ENCODE data around the gene SPTBN5. TPM values are rescaled to one million over a fixed set of nuclear protein-coding genes. Genes with fewer than 3 reads are reported as not detected.
A peak's percentile ranks its signal among the peaks of the same experiment; 100 is the strongest.

Gene SPTBN5
- total RNA-seq, 2 donors from 2014 or later: 2.0 to 2.8 TPM

GRCh38 chr15:41927536-41927935 lies 33.7 kb upstream of the SPTBN5 start:
- 89 to 100% methylated on average over 3 of the region's 3 CpGs for WGBS, 2 experiments (ENCODE audit: insufficient coverage in 1 of 2, insufficient read length in 1 of 2)
- Mint-ChIP-seq H3K9me3 (no peaks in the 10 kb centered on the region), H3K4me1 (peaks cover 27% of the 10 kb centered on the region), H3K27me3 (ENCODE audit: insufficient read depth) (no peaks in the 10 kb centered on the region), H3K4me3 (no peak overlapping the region), H3K27ac (no peak overlapping the region), H3K36me3 (ENCODE audit: low read depth) (peaks cover 12% of the 10 kb centered on the region)
- no peaks in the 10 kb centered on the region for H3K9me3 ChIP-seq (ENCODE audit: control insufficient read depth, low read length)
- H3K4me1 ChIP-seq (ENCODE audit: control insufficient read depth, insufficient read depth, low read length): peaks cover 8% of the 10 kb centered on the region
- H3K4me3 ChIP-seq (ENCODE audit: low read length): no peak overlapping the region
- DNase-seq: no peak
- H3K27me3 ChIP-seq (ENCODE audit: control insufficient read depth, insufficient read depth, low read length, poor library complexity, severe bottlenecking): no peaks in the 10 kb centered on the region
- no peak overlapping the region for H3K9ac ChIP-seq (ENCODE audit: extremely low read depth, low read length, poor library complexity, severe bottlenecking)
- no peak for TF ChIP-seq CTCF (conservative IDR thresholded peaks at IDR 0.05)
- H3K27ac ChIP-seq (ENCODE audit: low read depth, low read length): no peak overlapping the region
- peaks cover 15% of the 10 kb centered on the region for H3K36me3 ChIP-seq (ENCODE audit: control insufficient read depth, insufficient read depth, low read length)

- Histone ChIP-seq H3K4me3 (ENCODE audit: low read length) (no peak overlapping the region), H3K9me3 (ENCODE audit: control insufficient read depth, low read length) (no peaks in the 10 kb centered on the region), H3K4me1 (ENCODE audit: control insufficient read depth, insufficient read depth, low read length) (peaks cover 12% of the 10 kb centered on the region), H3K36me3 (ENCODE audit: control insufficient read depth, insufficient read depth, low read length) (peaks cover 15% of the 10 kb centered on the region), H3K27ac (ENCODE audit: low read depth, low read length) (no peak overlapping the region), H3K9ac (ENCODE audit: extremely low read depth, low read length, poor library complexity, severe bottlenecking) (no peak overlapping the region), H3K27me3 (ENCODE audit: control insufficient read depth, insufficient read depth, low read length, poor library complexity, severe bottlenecking) (no peaks in the 10 kb centered on the region)
- Mint-ChIP-seq H3K4me3 (no peak overlapping the region), H3K27me3 (ENCODE audit: insufficient read depth) (no peaks in the 10 kb centered on the region), H3K27ac (peak overlapping the region; percentile 60), H3K36me3 (ENCODE audit: low read depth) (peaks cover 9% of the 10 kb centered on the region), H3K9me3 (no peaks in the 10 kb centered on the region), H3K4me1 (peaks cover 34% of the 10 kb centered on the region)
- WGBS, 2 experiments (ENCODE audit: insufficient coverage in 1 of 2, insufficient read length in 1 of 2): 84 to 93% methylated on average over 6 to 10 of the region's 10 CpGs
- peak; percentile 49 for TF ChIP-seq CTCF (conservative IDR thresholded peaks at IDR 0.05)
- DNase-seq: no peak
Measured at GRCh38 chr15:41926185-41927056, 32.6 kb upstream of the SPTBN5 start.

- no peaks in the 10 kb centered on the region for H3K9me3 Mint-ChIP-seq
- H3K36me3 Mint-ChIP-seq (ENCODE audit: low read depth): peaks cover 10% of the 10 kb centered on the region
- DNase-seq: no peak
Measured at GRCh38 chr15:41925086-41925608, 31.3 kb upstream of the SPTBN5 start.

More at GRCh38 chr15:41925086-41925608, 31.3 kb upstream of the SPTBN5 start:
- H3K36me3 ChIP-seq (ENCODE audit: control insufficient read depth, insufficient read depth, low read length): peaks cover 15% of the 10 kb centered on the region
- no peak overlapping the region for H3K27ac Mint-ChIP-seq
- no peak overlapping the region for H3K4me3 Mint-ChIP-seq
- H3K27me3 ChIP-seq (ENCODE audit: control insufficient read depth, insufficient read depth, low read length, poor library complexity, severe bottlenecking): no peaks in the 10 kb centered on the region
- peaks cover 47% of the 10 kb centered on the region for H3K4me1 Mint-ChIP-seq
- no peak overlapping the region for H3K9ac ChIP-seq (ENCODE audit: extremely low read depth, low read length, poor library complexity, severe bottlenecking)
- H3K4me1 ChIP-seq (ENCODE audit: control insufficient read depth, insufficient read depth, low read length): peaks cover 19% of the 10 kb centered on the region
- no peak overlapping the region for H3K4me3 ChIP-seq (ENCODE audit: low read length)
- H3K27me3 Mint-ChIP-seq (ENCODE audit: insufficient read depth): no peaks in the 10 kb centered on the region
- H3K27ac ChIP-seq (ENCODE audit: low read depth, low read length): no peak overlapping the region
- 96 to 100% methylated on average over 6 to 7 of the region's 7 CpGs for WGBS, 2 experiments (ENCODE audit: insufficient coverage in 1 of 2, insufficient read length in 1 of 2)
- TF ChIP-seq CTCF (conservative IDR thresholded peaks at IDR 0.05): no peak
- H3K9me3 ChIP-seq (ENCODE audit: control insufficient read depth, low read length): no peaks in the 10 kb centered on the region
